RWPE1 (cell line): ENCODE measurements around the gene TRDN.

ENCODE experiments used
- CTCF ChIA-PET: fragments of 350-600 bp; sonication (Branson Sonifier 250); formaldehyde crosslinking; extraction: SDS; loops from one replicate; lab custom pipeline; 2021; lab: Yijun Ruan, JAX
- POLR2A ChIA-PET: fragments of 400-600 bp; formaldehyde crosslinking; extraction: SDS; loops from one replicate; lab custom pipeline; 2020; ENCODE audit warnings: antibody characterized with exemption; ENCODE audit not compliant: low non-redundant PET; lab: Yijun Ruan, JAX
- DNase-seq: peaks from one replicate; pipeline ENCODE4 v3.0.0; 2012; ENCODE audit warnings: low spot score
- H3K27ac ChIP-seq: fragments of 450-650 bp; 2 replicates; pipeline ENCODE4 v1.5.1; 2017
- TF ChIP-seq, protein P1 (sequence below): fragments of 450-650 bp; conservative IDR thresholded peaks from 2 replicates; pipeline ENCODE4 v1.5.1; 2017; ENCODE audit warnings: low read depth, mild to moderate bottlenecking

TRDN gene

DNA sequence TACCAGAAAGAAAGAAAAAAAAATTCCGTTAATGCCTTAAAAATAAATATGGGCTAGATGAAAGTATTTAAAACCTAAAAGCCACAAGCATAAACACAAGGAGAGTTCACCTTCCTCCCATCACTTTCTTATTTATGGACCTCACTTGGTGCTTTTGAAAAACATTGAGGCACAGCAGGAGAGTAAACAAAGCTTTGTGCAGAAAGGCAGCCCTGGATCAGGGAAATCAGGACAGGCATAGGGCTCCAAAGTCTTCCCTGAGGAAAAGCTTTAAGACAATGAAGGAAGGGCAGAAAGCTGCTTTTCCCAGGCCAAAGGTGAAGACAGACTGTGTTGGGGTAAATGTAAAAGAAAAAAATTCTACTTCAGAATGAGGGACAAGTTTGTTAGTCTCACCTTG is 432.8 kb downstream of the TRDN start:
- TF ChIP-seq, protein P1, sequence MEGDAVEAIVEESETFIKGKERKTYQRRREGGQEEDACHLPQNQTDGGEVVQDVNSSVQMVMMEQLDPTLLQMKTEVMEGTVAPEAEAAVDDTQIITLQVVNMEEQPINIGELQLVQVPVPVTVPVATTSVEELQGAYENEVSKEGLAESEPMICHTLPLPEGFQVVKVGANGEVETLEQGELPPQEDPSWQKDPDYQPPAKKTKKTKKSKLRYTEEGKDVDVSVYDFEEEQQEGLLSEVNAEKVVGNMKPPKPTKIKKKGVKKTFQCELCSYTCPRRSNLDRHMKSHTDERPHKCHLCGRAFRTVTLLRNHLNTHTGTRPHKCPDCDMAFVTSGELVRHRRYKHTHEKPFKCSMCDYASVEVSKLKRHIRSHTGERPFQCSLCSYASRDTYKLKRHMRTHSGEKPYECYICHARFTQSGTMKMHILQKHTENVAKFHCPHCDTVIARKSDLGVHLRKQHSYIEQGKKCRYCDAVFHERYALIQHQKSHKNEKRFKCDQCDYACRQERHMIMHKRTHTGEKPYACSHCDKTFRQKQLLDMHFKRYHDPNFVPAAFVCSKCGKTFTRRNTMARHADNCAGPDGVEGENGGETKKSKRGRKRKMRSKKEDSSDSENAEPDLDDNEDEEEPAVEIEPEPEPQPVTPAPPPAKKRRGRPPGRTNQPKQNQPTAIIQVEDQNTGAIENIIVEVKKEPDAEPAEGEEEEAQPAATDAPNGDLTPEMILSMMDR = no peak
- DNase-seq = no peak
- ChIA-PET CTCF (interaction anchor here (0.6 kb wide), 1 partner anchor 14 kb away, joined by 5 read pairs; no protein-coding TSS in a partner anchor), POLR2A (no interaction called here)
- no peak overlapping the region for H3K27ac ChIP-seq

DNA sequence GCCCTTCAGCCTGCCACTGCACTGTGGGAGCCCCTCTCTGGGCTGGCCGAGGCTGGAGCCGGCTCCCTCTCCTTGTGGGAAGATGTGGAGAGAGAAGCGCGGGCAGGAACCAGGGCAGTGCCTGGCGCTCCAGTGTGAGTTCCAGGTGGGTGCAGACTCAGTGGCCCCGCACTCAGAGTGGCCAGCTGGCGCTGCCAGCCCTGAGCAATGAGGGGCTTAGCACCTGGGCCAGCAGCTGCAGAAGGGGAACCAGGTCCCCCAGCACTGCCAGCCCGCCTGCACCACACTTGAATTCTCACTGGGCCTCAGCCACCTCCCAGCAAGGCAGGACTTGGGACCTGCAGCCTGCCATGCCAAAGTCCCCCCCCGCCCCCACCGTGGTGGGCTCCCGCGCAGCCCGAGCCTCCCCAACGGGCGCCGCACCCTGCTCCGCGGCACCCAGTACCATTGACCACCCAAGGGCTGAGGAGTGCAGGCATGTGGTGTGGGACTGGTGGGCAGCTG is 434.8 kb downstream of the TRDN start:
- TF ChIP-seq, protein P1 = no peak
- DNase-seq = no peak
- POLR2A ChIA-PET = no interaction called here
- no peak overlapping the region for H3K27ac ChIP-seq
- CTCF ChIA-PET = interaction anchor here (0.5 kb wide), 1 partner anchor 13 kb away, joined by 3 read pairs; no protein-coding TSS in a partner anchor

DNA sequence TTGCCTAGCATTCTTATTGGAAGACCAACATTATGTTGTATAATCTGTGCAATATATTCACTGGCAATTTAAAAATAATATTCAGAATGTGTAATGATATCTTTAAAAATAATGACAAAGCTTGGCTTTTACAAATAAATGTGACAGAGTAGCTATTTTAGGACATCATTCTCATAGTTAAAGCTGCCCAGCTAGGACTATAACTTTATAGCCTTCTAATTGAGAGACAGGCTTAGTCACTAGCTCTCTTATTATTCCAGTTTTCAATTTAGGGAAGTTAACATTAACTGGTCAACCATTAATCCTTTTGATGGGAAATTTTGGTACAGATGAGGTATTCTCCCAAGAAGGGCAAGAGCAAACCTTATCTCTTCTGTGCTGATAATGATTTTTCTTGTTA is 443.5 kb downstream of the TRDN start:
- DNase-seq = no peak
- POLR2A ChIA-PET = no interaction called here
- no peak overlapping the region for H3K27ac ChIP-seq
- CTCF ChIA-PET = no interaction called here
- TF ChIP-seq, protein P1 = no peak

DNA sequence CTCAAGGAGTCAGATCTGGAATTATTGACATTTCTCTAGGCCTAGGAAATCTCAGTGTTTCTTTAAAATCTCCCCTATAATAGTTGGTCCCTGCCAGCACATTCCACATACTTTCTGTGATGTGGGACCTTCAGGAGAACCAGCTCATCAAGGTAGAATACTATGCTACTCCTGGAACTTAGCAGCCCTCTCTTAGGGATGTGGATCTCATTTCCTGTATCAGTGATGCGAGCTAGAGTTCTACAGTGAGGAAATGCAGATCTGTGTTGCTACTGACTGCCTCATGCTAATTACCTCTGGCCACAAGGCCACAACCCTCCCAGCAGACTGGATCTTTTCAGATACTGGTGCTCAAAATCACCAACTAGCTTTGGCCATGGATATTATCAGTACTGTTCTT is 446.9 kb downstream of the TRDN start:
- TF ChIP-seq, protein P1 = no peak
- no peak for DNase-seq
- H3K27ac ChIP-seq = no peak overlapping the region
- POLR2A ChIA-PET = no interaction called here
- CTCF ChIA-PET = interaction anchor here (0.6 to 0.8 kb wide), 3 partner anchors 14 to 229 kb away, joined by 3 to 5 read pairs (median 4); no protein-coding TSS in a partner anchor

DNA sequence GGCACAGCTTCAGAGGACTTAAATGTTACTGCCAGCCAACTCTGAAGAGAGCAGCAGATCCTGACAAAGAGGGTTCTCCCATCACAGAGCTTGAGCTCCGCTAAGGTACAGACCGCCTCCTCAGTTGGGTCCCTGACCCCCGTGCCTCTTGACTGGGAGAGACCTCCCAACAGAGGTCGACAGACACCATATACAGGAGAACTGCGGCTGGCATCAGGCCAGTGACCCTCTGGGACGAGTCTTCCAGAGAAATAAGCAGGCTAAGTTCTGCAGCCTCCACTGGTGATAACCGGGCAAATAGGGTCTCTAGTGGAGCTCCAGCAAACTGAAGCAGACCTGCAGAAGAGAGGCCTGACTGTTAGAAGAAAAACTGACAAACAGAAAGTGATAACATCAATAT is 453.8 kb downstream of the TRDN start:
- DNase-seq = no peak
- H3K27ac ChIP-seq = no peak overlapping the region
- POLR2A ChIA-PET = no interaction called here
- CTCF ChIA-PET = no interaction called here
- TF ChIP-seq, protein P1 = no peak

DNA sequence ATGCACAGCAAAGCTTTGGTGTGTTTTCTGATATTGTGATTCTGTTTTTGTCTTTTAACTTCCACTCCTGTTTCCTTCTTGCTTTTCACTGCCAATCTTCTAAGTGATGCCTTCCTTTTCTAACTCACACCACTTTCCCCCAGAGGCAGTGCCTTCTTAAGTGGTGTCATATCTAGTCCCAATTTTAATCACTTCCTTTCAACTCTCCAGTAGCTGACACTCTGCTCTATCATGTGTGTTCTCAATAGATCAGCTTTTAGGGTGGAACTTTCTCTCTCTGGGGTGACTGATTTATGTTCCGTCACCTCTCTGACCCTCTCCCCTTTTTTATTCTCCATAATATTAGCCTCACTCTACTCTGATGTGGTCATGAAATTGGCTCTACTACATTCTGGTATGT is 460.0 kb downstream of the TRDN start:
- TF ChIP-seq, protein P1 = no peak
- DNase-seq = no peak
- H3K27ac ChIP-seq = no peak overlapping the region
- ChIA-PET CTCF (no interaction called here), POLR2A (no interaction called here)
